Stimulated activated CD8-positive, alpha-beta memory T cell treated with anti-CD3 and anti-CD28 coated beads, Interleukin-4, amount 100 ng/mL, for 4 hours (primary cell): ENCODE measurements around the gene SIK1.

Experiments used
- DNase-seq, 2 donors: peaks; one replicate each; pipeline ENCODE4 v3.0.0-alpha.2; 2020; ENCODE audit warnings: low read depth in 2 of 2, low spot score in 1 of 2

The SIK1 gene

DNA sequence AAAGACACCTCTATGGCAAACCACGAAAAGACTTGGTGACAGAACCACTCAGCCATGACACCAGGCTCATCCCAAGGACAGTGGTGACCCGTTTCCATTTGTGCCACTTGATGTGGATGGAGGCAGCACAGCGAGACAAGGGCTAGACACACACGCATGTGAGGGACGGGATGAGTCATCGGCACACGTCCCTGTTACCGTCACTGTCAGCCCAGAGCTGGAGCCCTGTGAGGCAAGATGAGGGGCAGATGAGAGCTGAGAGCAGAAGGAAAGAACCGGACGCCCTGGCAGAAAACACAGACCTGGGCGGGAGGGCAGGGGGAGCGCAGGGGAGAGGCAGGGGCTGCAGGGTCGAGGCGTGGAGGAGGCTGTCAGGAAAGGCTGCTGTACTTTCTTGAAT lies 57.8 kb downstream of the SIK1 start:
- DNase-seq: no peak

DNA sequence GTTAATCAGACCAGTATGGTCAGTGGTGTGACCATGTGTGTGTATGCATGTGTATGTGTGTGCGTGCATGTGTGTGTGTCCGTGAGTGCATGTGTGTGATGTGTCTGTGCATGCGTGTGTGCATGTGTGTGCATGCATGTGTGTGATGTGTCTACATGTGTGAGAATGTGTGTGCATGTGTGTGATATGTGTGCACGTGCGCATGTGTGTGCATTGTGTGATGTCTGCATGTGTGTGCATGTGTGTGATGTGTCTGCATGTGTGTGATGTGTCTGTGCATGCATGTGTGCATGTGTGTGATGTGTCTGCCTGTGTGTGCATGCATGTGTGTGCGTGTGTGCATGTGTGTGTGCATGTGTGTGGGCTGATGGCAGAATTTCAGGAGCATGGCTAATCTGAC lies 58.2 kb downstream of the SIK1 start:
- DNase-seq: no peak

DNA sequence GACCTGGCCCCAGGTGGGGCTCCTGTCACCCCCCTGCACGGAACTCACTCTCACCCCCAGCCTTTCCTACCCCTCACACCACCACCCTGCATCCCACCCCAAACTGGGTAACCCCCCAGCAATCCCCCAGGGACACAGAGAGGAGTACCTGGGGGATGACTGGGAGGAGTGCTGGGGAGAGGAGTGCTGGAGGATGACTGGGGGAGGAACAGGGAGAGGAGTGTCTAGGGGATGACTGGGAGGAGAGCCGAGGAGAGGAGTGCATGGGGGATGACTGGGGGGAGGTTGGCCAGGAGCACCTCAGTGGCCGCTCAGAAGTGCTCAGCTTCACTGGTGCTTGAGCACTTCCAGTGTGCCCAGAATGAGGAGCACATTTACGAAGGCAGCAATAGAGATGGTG lies 59.1 kb downstream of the SIK1 start:
- DNase-seq: no peak

- DNase-seq: no peak
Measured at GRCh38 chr21:43367296-43367695, 59.6 kb downstream of the SIK1 start.

DNA sequence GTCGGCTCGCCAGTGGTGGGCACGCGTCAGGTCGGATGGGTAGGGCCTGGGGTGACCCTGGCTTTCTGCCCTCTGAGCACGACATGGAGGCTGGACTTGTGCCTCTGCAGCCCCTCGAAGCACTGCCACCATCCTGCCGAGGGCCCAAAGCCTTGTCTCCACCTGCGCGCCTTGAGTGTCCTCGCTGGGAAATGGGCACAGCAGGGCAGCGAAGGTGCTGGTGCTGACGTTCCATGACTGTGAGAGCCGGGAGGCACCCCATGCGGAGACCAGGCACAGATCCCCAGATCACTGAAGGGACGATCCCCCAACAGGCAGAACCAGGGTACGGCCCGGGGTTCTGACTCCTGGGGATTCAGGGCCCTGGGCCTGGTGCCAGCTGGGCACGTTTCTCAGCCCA lies 60.3 kb downstream of the SIK1 start:
- no peak for DNase-seq

- no peak for DNase-seq
Measured at GRCh38 chr21:43365611-43366426, 61.1 kb downstream of the SIK1 start.

DNA sequence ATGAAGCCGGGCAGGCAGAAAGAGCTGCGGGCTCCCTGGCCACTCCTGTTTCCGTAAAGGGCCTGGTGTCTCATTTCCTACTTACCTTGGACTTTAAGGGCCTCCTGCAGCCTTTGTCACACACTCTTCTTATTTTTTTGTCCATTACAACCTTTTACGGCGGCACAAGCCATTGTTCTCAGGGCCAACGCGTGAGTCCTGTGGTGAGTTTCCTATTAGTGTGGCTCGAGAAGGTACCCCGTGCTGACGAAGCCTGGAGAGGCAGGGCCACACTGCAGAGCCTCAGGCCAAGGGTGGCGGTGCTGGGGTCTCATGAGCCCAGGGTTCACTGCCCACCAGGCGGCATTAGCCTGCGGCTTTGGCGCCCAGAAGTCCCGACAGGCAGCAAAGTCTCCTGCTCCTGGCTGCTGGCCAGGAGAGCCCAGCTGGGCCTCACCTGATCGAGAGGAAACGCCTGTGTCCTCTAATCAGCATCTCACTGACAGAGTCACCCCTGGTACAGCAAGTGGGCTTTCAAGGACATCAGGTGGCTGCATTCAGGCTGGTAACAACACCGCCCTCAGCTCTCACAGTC lies 62.0 kb downstream of the SIK1 start:
- DNase-seq: no peak
